HepG2 (cell line): ENCODE results near the gene JADE2. TPM values are rescaled to one million over a fixed set of nuclear protein-coding genes. Genes with fewer than 3 reads are reported as not detected.
A peak's percentile ranks its signal among the peaks of the same experiment; 100 is the strongest.

Source experiments
- CBX2 ChIP-seq, 2 experiments: fragments of 200-600 bp in 1 of 2; sonication (generic); formaldehyde crosslinking in 1 of 2; IDR thresholded peaks; 2 replicates each; pipeline versions ENCODE4 v1.7.0 to v1.8.1; 2018 to 2022; ENCODE audit warnings: low read depth in 2 of 2, low read length in 1 of 2, mild to moderate bottlenecking in 1 of 2, missing genetic modification reagents in 1 of 2
- CCDC6 ChIP-seq: sonication (generic); formaldehyde crosslinking; IDR thresholded peaks from 2 replicates; pipeline ENCODE4 v1.8.1; 2022; ENCODE audit warnings: mild to moderate bottlenecking, missing genetic modification reagents, moderate library complexity
- NAIF1 ChIP-seq: sonication (generic); formaldehyde crosslinking; IDR thresholded peaks from 2 replicates; pipeline ENCODE4 v1.5.0; 2020; ENCODE audit warnings: mild to moderate bottlenecking, missing genetic modification reagents, borderline replicate concordance
- PPARG ChIP-seq: conservative IDR thresholded peaks from 2 replicates; pipeline ENCODE4 v1.6.1; 2016; ENCODE audit warnings: missing biosample characterization, missing genetic modification reagents
- SOX6 ChIP-seq, 2 experiments: fragments of 450-650 bp in 1 of 2; sonication (generic) in 1 of 2; formaldehyde crosslinking in 1 of 2; IDR thresholded peaks; 2 replicates each; pipeline versions ENCODE4 v1.4.0 to v1.6.1; 2017 to 2020; ENCODE audit warnings: antibody characterized with exemption in 1 of 2, mild to moderate bottlenecking in 1 of 2, missing genetic modification reagents in 1 of 2
- SUZ12 ChIP-seq: fragments of 150-350 bp; IDR thresholded peaks from 2 replicates; pipeline ENCODE4 v1.6.1; 2014; ENCODE audit warnings: low read depth, low read length
- TEAD3 ChIP-seq: optimal IDR thresholded peaks from 2 replicates; pipeline ENCODE3; 2016; ENCODE audit warnings: borderline replicate concordance
- YY1 ChIP-seq: IDR thresholded peaks from 2 replicates; pipeline ENCODE4 v1.6.1; 2011; ENCODE audit warnings: low read length, low read depth, moderate library complexity, mild to moderate bottlenecking; ENCODE audit not compliant: insufficient read depth, insufficient replicate concordance
- ZNF121 ChIP-seq: sonication (generic); formaldehyde crosslinking; IDR thresholded peaks from 2 replicates; pipeline ENCODE4 v1.5.0; 2020; ENCODE audit warnings: mild to moderate bottlenecking, missing genetic modification reagents
- ZNF274 ChIP-seq: sonication (generic); formaldehyde crosslinking; IDR thresholded peaks from 2 replicates; pipeline ENCODE4 v1.5.1; 2020; ENCODE audit warnings: mild to moderate bottlenecking, missing genetic modification reagents
- ZNF331 ChIP-seq: sonication (generic); formaldehyde crosslinking; IDR thresholded peaks from 2 replicates; pipeline ENCODE4 v1.4.0; 2020; ENCODE audit warnings: missing genetic modification reagents
- ZNF432 ChIP-seq: sonication (generic); formaldehyde crosslinking; IDR thresholded peaks from 2 replicates; pipeline ENCODE4 v1.5.0; 2020; ENCODE audit warnings: missing genetic modification reagents, mild to moderate bottlenecking, borderline replicate concordance
- ZNF468 ChIP-seq: sonication (generic); formaldehyde crosslinking; IDR thresholded peaks from 2 replicates; pipeline ENCODE4 v1.8.0; 2022; ENCODE audit warnings: mild to moderate bottlenecking, moderate library complexity, missing genetic modification reagents
- polyA plus RNA-seq, 8 experiments: library from polyadenylated mRNA; depleted of rRNA in 3 of 8; stranded (reverse) in 7 of 8; unstranded in 1 of 8; fragments of >200 nt; fragmentation: Illumina TruSeq in 4 of 8; extraction: Trizol in 4 of 8; gene quantifications; 2 replicates each; pipeline versions ENCODE4 v1.2.1 to v1.2.3, GENCODE V29; 2011 to 2016; ENCODE audit warnings: low read depth in 4 of 8, missing spikeins in 1 of 8, mixed read lengths in 1 of 8; ENCODE audit not compliant: insufficient read depth in 1 of 8
- total RNA-seq, 5 experiments: library from RNA; depleted of rRNA; stranded (reverse); fragments of >200 nt; fragmentation: Illumina TruSeq; extraction: Trizol; gene quantifications; 2 replicates each; pipeline ENCODE4 v1.2.3, GENCODE V29; 2016; ENCODE audit warnings: low read depth in 1 of 5
- TF ChIP-seq, protein P1 (sequence below): sonication (generic); formaldehyde crosslinking; IDR thresholded peaks from 2 replicates; pipeline ENCODE4 v1.5.0; 2020; ENCODE audit warnings: missing genetic modification reagents, mild to moderate bottlenecking, borderline replicate concordance
- TF ChIP-seq, protein P2 (sequence below): sonication (generic); formaldehyde crosslinking; IDR thresholded peaks from 2 replicates; pipeline ENCODE4 v1.5.1; 2020; ENCODE audit warnings: mild to moderate bottlenecking, missing genetic modification reagents, moderate library complexity
- TF ChIP-seq, protein P3 (sequence below): sonication (generic); formaldehyde crosslinking; IDR thresholded peaks from 2 replicates; pipeline ENCODE4 v1.8.0; 2022; ENCODE audit warnings: missing genetic modification reagents, mild to moderate bottlenecking, borderline replicate concordance
- TF ChIP-seq, protein P4 (sequence below): sonication (generic); formaldehyde crosslinking; IDR thresholded peaks from 2 replicates; pipeline ENCODE4 v1.4.0; 2020; ENCODE audit warnings: missing genetic modification reagents, borderline replicate concordance
- TF ChIP-seq, protein P5 (sequence below): sonication (generic); formaldehyde crosslinking; IDR thresholded peaks from 2 replicates; pipeline ENCODE4 v1.4.0; 2020; ENCODE audit warnings: missing genetic modification reagents, borderline replicate concordance

JADE2 gene
- total and polyA plus RNA-seq, 2 of the 13 experiments (the other 11 are each of a cell fraction or from before 2014, with no cell fraction given) = 7.5 to 15.1 TPM

DNA sequence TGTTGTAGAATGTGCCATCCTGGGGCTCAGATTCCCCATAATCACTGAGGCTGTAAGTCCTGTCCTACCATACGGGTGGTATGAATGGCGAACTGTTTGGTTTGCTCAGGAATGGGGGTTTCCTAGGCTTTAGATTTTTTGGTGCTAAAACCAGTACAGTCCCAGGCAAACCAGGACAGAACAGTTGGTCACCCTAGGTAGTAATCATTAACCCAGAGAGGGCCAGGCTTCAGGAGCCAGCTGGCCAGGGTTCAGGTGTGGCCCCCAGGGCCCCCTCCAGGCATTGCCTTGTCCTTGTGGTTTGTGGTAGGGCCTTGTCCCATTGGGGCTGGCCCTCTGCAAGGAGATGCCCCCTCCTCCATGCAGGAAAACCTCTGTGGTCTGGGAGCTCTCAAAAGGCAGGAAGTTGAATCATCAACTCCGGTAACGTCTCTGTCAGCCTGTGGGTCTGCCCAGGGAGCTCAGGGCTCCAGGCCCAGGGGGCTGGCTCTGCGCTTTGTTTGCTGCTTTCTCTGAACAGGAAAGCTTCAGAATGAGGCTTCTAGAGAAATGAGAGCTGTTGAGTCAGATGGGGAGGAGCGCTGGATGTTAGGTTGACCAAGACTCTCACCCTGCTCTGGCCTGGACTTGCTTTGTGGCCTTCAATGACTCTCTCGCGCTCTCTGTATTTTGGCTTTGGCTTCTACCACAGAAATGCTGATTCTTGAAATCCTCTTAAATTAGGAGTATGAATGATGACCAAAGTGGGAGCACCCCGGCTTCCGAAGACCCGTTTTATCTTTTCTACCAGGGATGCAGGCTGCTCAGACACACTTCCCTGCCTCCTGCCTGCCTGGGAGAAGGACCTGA is 22.2 kb upstream of the JADE2 start (continued):
- TF ChIP-seq ZNF331 (peak; percentile 42; the same call in 1 of the 2 replicates), YY1 (peak; percentile 21), ZNF274 (CRISPR knock-in tag) (peak; percentile 43; the same call in 1 of the 2 replicates), ZNF121 (peak; percentile 96), NAIF1 (CRISPR knock-in tag) (peak; percentile 80; the same call in 1 of the 2 replicates), SOX6 (IDR thresholded peaks at IDR 0.05) (no peak), SOX6 (CRISPR knock-in tag; IDR thresholded peaks at IDR 0.05) (peak; percentile 89), CBX2 (IDR thresholded peaks at IDR 0.05; ENCODE audit: low read depth, low read length) (no peak), CBX2 (CRISPR knock-in tag; IDR thresholded peaks at IDR 0.05; ENCODE audit: low read depth) (no peak), TEAD3 (CRISPR knock-in tag) (peak; percentile 72), ZNF432 (CRISPR knock-in tag) (no peak), SUZ12 (no peak), PPARG (CRISPR knock-in tag) (peak; percentile 69; the same call in 1 of the 2 replicates), ZNF468 (CRISPR knock-in tag) (no peak), CCDC6 (CRISPR knock-in tag) (peak; percentile 20)
- TF ChIP-seq, protein P1, sequence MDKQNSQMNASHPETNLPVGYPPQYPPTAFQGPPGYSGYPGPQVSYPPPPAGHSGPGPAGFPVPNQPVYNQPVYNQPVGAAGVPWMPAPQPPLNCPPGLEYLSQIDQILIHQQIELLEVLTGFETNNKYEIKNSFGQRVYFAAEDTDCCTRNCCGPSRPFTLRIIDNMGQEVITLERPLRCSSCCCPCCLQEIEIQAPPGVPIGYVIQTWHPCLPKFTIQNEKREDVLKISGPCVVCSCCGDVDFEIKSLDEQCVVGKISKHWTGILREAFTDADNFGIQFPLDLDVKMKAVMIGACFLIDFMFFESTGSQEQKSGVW = no peak
- TF ChIP-seq, protein P2, sequence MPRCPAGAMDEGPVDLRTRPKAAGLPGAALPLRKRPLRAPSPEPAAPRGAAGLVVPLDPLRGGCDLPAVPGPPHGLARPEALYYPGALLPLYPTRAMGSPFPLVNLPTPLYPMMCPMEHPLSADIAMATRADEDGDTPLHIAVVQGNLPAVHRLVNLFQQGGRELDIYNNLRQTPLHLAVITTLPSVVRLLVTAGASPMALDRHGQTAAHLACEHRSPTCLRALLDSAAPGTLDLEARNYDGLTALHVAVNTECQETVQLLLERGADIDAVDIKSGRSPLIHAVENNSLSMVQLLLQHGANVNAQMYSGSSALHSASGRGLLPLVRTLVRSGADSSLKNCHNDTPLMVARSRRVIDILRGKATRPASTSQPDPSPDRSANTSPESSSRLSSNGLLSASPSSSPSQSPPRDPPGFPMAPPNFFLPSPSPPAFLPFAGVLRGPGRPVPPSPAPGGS = peak; percentile 46; the same call in 1 of the 2 replicates
- TF ChIP-seq, protein P3, sequence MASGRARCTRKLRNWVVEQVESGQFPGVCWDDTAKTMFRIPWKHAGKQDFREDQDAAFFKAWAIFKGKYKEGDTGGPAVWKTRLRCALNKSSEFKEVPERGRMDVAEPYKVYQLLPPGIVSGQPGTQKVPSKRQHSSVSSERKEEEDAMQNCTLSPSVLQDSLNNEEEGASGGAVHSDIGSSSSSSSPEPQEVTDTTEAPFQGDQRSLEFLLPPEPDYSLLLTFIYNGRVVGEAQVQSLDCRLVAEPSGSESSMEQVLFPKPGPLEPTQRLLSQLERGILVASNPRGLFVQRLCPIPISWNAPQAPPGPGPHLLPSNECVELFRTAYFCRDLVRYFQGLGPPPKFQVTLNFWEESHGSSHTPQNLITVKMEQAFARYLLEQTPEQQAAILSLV (CRISPR knock-in tag) = no peak
- TF ChIP-seq, protein P4, sequence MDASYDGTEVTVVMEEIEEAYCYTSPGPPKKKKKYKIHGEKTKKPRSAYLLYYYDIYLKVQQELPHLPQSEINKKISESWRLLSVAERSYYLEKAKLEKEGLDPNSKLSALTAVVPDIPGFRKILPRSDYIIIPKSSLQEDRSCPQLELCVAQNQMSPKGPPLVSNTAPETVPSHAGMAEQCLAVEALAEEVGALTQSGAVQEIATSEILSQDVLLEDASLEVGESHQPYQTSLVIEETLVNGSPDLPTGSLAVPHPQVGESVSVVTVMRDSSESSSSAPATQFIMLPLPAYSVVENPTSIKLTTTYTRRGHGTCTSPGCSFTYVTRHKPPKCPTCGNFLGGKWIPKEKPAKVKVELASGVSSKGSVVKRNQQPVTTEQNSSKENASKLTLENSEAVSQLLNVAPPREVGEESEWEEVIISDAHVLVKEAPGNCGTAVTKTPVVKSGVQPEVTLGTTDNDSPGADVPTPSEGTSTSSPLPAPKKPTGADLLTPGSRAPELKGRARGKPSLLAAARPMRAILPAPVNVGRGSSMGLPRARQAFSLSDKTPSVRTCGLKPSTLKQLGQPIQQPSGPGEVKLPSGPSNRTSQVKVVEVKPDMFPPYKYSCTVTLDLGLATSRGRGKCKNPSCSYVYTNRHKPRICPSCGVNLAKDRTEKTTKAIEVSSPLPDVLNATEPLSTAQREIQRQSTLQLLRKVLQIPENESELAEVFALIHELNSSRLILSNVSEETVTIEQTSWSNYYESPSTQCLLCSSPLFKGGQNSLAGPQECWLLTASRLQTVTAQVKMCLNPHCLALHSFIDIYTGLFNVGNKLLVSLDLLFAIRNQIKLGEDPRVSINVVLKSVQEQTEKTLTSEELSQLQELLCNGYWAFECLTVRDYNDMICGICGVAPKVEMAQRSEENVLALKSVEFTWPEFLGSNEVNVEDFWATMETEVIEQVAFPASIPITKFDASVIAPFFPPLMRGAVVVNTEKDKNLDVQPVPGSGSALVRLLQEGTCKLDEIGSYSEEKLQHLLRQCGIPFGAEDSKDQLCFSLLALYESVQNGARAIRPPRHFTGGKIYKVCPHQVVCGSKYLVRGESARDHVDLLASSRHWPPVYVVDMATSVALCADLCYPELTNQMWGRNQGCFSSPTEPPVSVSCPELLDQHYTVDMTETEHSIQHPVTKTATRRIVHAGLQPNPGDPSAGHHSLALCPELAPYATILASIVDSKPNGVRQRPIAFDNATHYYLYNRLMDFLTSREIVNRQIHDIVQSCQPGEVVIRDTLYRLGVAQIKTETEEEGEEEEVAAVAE = peak; percentile 48; the same call in 1 of the 2 replicates
- TF ChIP-seq, protein P5, sequence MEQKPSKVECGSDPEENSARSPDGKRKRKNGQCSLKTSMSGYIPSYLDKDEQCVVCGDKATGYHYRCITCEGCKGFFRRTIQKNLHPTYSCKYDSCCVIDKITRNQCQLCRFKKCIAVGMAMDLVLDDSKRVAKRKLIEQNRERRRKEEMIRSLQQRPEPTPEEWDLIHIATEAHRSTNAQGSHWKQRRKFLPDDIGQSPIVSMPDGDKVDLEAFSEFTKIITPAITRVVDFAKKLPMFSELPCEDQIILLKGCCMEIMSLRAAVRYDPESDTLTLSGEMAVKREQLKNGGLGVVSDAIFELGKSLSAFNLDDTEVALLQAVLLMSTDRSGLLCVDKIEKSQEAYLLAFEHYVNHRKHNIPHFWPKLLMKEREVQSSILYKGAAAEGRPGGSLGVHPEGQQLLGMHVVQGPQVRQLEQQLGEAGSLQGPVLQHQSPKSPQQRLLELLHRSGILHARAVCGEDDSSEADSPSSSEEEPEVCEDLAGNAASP (CRISPR knock-in tag) = peak; percentile 76; the same call in 1 of the 2 replicates
